ENCODE data around the gene NME7. TPM values are rescaled to one million over a fixed set of nuclear protein-coding genes. Genes with fewer than 3 reads are reported as not detected.

The NME7 gene
- total RNA-seq, 1 experiment from 2014 or later = 13.2 TPM

DNA sequence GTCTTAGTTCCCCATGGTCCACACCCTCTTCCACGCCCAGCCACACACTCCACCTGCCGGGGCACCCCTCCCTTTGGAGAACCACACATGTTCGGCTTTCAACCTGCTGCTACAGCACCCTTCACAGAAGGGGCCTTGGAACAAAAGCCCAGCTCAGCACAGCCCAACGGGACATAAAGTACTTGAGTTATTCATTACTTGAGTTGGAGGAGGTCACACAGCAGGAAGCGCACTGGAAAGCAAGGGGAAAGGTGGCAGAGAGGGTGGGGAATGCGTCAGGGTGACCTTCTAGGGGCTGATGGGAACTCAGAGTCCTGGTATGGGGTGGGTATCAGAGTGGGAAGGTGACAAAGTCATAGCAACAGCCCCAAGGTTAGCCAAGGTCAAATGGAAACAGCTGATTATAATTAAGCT is 264.1 kb downstream of the NME7 start:
- Mint-ChIP-seq H3K4me1 (peaks cover 32 to 37% of the 10 kb centered on the region in 2 experiments), H3K27me3 (ENCODE audit: low read depth) (peaks cover 5% of the 10 kb centered on the region), H3K27ac (no peak overlapping the region), H3K9me3 (no peaks in the 10 kb centered on the region; a peak in 1 of 5 replicates), H3K4me3 (no peak overlapping the region), H3K36me3 (ENCODE audit: insufficient read depth in 1 of 3, low read depth in 3 of 3) (peaks cover 0 to 4% (median 0%) of the 10 kb centered on the region in 3 experiments; a peak in 2 of 7 replicates)
- no peak for DNase-seq
- WGBS (ENCODE audit: extremely low coverage, insufficient read length, low lambda C conversion rate) = no CpG with 5 or more reads among the region's 6 CpGs
- TF ChIP-seq, protein P1, sequence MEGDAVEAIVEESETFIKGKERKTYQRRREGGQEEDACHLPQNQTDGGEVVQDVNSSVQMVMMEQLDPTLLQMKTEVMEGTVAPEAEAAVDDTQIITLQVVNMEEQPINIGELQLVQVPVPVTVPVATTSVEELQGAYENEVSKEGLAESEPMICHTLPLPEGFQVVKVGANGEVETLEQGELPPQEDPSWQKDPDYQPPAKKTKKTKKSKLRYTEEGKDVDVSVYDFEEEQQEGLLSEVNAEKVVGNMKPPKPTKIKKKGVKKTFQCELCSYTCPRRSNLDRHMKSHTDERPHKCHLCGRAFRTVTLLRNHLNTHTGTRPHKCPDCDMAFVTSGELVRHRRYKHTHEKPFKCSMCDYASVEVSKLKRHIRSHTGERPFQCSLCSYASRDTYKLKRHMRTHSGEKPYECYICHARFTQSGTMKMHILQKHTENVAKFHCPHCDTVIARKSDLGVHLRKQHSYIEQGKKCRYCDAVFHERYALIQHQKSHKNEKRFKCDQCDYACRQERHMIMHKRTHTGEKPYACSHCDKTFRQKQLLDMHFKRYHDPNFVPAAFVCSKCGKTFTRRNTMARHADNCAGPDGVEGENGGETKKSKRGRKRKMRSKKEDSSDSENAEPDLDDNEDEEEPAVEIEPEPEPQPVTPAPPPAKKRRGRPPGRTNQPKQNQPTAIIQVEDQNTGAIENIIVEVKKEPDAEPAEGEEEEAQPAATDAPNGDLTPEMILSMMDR (conservative IDR thresholded peaks at IDR 0.05) = no peak
- no peak overlapping the region for H2BK5ac ChIP-seq (ENCODE audit: insufficient read length, low read length)
- H2BK12ac ChIP-seq (ENCODE audit: insufficient read length, low read depth, low read length) = no peak overlapping the region
- H3K9me3 ChIP-seq (ENCODE audit: control insufficient read depth, low read depth, low read length) = no peaks in the 10 kb centered on the region
- no peak overlapping the region for H3K18ac ChIP-seq (ENCODE audit: insufficient read length, low read depth, low read length)
- no peaks in the 10 kb centered on the region for H3K79me1 ChIP-seq (ENCODE audit: insufficient read depth, low read depth, low read length, poor library complexity, severe bottlenecking)
- no peak overlapping the region for H4K91ac ChIP-seq (ENCODE audit: insufficient read length, low read depth, low read length)
- H3K79me2 ChIP-seq (ENCODE audit: insufficient read depth, low read length) = peaks cover 13% of the 10 kb centered on the region; the same call in 1 of the 2 replicates
- H3K9ac ChIP-seq (ENCODE audit: extremely low read depth, insufficient read length, low read length) = no peak overlapping the region
- no peak overlapping the region for H2AK5ac ChIP-seq (ENCODE audit: insufficient read length, low read length)
- no peak overlapping the region for H2BK20ac ChIP-seq (ENCODE audit: low read depth, low read length, poor library complexity, severe bottlenecking)
- no peak overlapping the region for H3K4me2 ChIP-seq (ENCODE audit: insufficient read depth, insufficient read length, low read length)
- no peak overlapping the region for H2AFZ ChIP-seq (ENCODE audit: low read length)
- no peak overlapping the region for H3K56ac ChIP-seq (ENCODE audit: insufficient read length, low read depth, low read length)
- no peak overlapping the region for H4K8ac ChIP-seq (replicated peaks; ENCODE audit: insufficient read length, low read depth, low read length)
- H3K23me2 ChIP-seq (ENCODE audit: insufficient read length, low read depth, low read length, poor library complexity, severe bottlenecking) = peaks cover 11% of the 10 kb centered on the region
- H2BK15ac ChIP-seq (ENCODE audit: low read depth, low read length) = no peak overlapping the region
- no peak overlapping the region for H3K23ac ChIP-seq (ENCODE audit: insufficient read length, low read depth, low read length)
- no peaks in the 10 kb centered on the region for H3K27me3 ChIP-seq (ENCODE audit: insufficient read depth, low read length)
- H2BK120ac ChIP-seq (ENCODE audit: low read depth, low read length, poor library complexity, severe bottlenecking) = no peak overlapping the region
- H4K5ac ChIP-seq (ENCODE audit: insufficient read length, low read depth, low read length) = no peak overlapping the region
- no peak overlapping the region for H3K27ac ChIP-seq (ENCODE audit: insufficient read length, low read depth, low read length)
- H4K20me1 ChIP-seq (ENCODE audit: control insufficient read depth, insufficient read depth, insufficient read length) = no peaks in the 10 kb centered on the region
- no peak overlapping the region for H3K4ac ChIP-seq (ENCODE audit: low read depth, low read length)
- no peak overlapping the region; the same call in 1 of the 2 replicates for H3K14ac ChIP-seq (ENCODE audit: insufficient read depth, low read length)
- H3T11ph ChIP-seq (ENCODE audit: low read length) = no peak overlapping the region
- peaks cover 13% of the 10 kb centered on the region; the same call in 1 of the 2 replicates for H3K4me1 ChIP-seq (ENCODE audit: insufficient read depth, low read length)

All from H9 (cell line).